NCI-H146 treated with DMSO at 0.1 percent for 48 hours (cell line): ENCODE data around the gene CCZ1B.
"Not testable (repeated sequence)": the region's sequence is repeated elsewhere in the genome, so short reads cannot be mapped to it uniquely, and the experiment has no call there.

Source experiments
- DNase-seq: peaks from one replicate; lab custom pipeline; 2025; ENCODE audit not compliant: unreplicated experiment; lab: John Stamatoyannopoulos, UW

CCZ1B gene

GRCh38 chr7:6831018-6831725, 5.1 kb upstream of the CCZ1B start:
- no peak for DNase-seq

GRCh38 chr7:6830026-6830425, 4.0 kb upstream of the CCZ1B start:
- not testable (repeated sequence) for DNase-seq

GRCh38 chr7:6829616-6830015, 3.5 kb upstream of the CCZ1B start:
- not testable (repeated sequence) for DNase-seq

- DNase-seq: peak; percentile 30
Observed at GRCh38 chr7:6827180-6827579, 1.1 kb upstream of the CCZ1B start.

GRCh38 chr7:6825236-6826125, 594 bp downstream of the CCZ1B start:
- DNase-seq: not testable (repeated sequence)

GRCh38 chr7:6821622-6822021, 4.5 kb downstream of the CCZ1B start:
- not testable (repeated sequence) for DNase-seq

- DNase-seq: not testable (repeated sequence)
Observed at GRCh38 chr7:6815470-6815869, 10.6 kb downstream of the CCZ1B start.

GRCh38 chr7:6813011-6813410, 13.1 kb downstream of the CCZ1B start:
- not testable (repeated sequence) for DNase-seq

GRCh38 chr7:6807959-6808358, 18.1 kb downstream of the CCZ1B start:
- DNase-seq: not testable (repeated sequence)

GRCh38 chr7:6807393-6807918, 18.6 kb downstream of the CCZ1B start:
- DNase-seq: not testable (repeated sequence)

- DNase-seq: not testable (repeated sequence)
Observed at GRCh38 chr7:6800331-6800730, 25.7 kb downstream of the CCZ1B start.

GRCh38 chr7:6799887-6800286, 26.2 kb downstream of the CCZ1B start:
- DNase-seq: not testable (repeated sequence)

- not testable (repeated sequence) for DNase-seq
Observed at GRCh38 chr7:6798047-6798446, 28.0 kb downstream of the CCZ1B start.

- DNase-seq: not testable (repeated sequence)
Observed at GRCh38 chr7:6797218-6797617, 28.9 kb downstream of the CCZ1B start.

- DNase-seq: not testable (repeated sequence)
Observed at GRCh38 chr7:6794276-6794675, 31.8 kb downstream of the CCZ1B start.

- DNase-seq: not testable (repeated sequence)
Observed at GRCh38 chr7:6792113-6792872, 33.8 kb downstream of the CCZ1B start.

GRCh38 chr7:6789353-6789752, 36.7 kb downstream of the CCZ1B start:
- DNase-seq: not testable (repeated sequence)

GRCh38 chr7:6781581-6781980, 44.5 kb downstream of the CCZ1B start:
- not testable (repeated sequence) for DNase-seq

GRCh38 chr7:6761186-6761585, 64.9 kb downstream of the CCZ1B start:
- not testable (repeated sequence) for DNase-seq

- DNase-seq: not testable (repeated sequence)
Observed at GRCh38 chr7:6753964-6754363, 72.1 kb downstream of the CCZ1B start, which contains the start of gene RSPH10B2. TSS of gene RSPH10B2 (plus strand) at chr7:6754103. CDS start at chr7:6757678, 3,575 bp downstream.

- not testable (repeated sequence) for DNase-seq
Observed at GRCh38 chr7:6750173-6750572, 75.9 kb downstream of the CCZ1B start.
